Measurements from ENCODE around the gene WSCD1. TPM values are rescaled to one million over a fixed set of nuclear protein-coding genes. Genes with fewer than 3 reads are reported as not detected.

Gene WSCD1
- total RNA-seq, 1 experiment from 2014 or later, result 0.28 TPM

DNA sequence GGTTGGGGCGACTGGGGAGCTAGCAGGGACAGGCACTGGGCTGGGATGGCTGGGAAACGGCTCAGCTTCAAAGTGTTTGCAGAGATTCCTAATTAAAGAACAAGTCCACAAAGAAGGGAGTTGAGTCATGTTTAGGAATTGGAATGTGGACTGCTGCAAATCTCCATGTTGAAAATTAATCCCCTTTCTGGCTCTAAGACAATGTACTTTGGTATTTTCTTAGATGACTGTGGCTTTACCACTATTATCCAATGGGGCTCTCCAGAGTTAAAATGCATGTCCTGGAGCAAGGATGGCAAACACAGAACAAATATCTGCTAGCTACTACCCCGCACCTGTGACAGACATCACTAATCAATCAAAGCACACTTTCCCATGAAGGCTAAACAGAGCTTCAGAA, 22.2 kb upstream of the WSCD1 start:
- Histone ChIP-seq H3K27ac (ENCODE audit: low read depth, low read length, poor library complexity, severe bottlenecking) (no peak overlapping the region), H3K4me3 (ENCODE audit: low read depth, low read length, poor library complexity, severe bottlenecking) (no peak overlapping the region), H3K36me3 (ENCODE audit: insufficient read depth, low read length, poor library complexity, severe bottlenecking) (no peaks in the 10 kb centered on the region), H3K27me3 (replicated peaks; ENCODE audit: insufficient read depth, low read depth, low read length, poor library complexity) (peaks cover 41% of the 10 kb centered on the region), H3K9me3 (ENCODE audit: low read depth, low read length, poor library complexity, severe bottlenecking) (no peaks in the 10 kb centered on the region), H3K4me1 (ENCODE audit: insufficient read depth, low read length, poor library complexity, severe bottlenecking) (no peaks in the 10 kb centered on the region)
- no TSS peak for BruUV-seq (replicated peaks)
- DNase-seq (ENCODE audit: low spot score), result no peak
- intact Hi-C loops (cut with micrococcal nuclease; ENCODE audit: unreplicated experiment), result no loop called here
- POLR2A ChIA-PET (ENCODE audit: low non-redundant PET), result no interaction called here
- no peak for TF ChIP-seq EZH2 (IDR thresholded peaks at IDR 0.05; ENCODE audit: borderline replicate concordance, low read depth, low read length, poor library complexity, severe bottlenecking)
- TF ChIP-seq, protein P1, sequence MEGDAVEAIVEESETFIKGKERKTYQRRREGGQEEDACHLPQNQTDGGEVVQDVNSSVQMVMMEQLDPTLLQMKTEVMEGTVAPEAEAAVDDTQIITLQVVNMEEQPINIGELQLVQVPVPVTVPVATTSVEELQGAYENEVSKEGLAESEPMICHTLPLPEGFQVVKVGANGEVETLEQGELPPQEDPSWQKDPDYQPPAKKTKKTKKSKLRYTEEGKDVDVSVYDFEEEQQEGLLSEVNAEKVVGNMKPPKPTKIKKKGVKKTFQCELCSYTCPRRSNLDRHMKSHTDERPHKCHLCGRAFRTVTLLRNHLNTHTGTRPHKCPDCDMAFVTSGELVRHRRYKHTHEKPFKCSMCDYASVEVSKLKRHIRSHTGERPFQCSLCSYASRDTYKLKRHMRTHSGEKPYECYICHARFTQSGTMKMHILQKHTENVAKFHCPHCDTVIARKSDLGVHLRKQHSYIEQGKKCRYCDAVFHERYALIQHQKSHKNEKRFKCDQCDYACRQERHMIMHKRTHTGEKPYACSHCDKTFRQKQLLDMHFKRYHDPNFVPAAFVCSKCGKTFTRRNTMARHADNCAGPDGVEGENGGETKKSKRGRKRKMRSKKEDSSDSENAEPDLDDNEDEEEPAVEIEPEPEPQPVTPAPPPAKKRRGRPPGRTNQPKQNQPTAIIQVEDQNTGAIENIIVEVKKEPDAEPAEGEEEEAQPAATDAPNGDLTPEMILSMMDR (conservative IDR thresholded peaks at IDR 0.05; ENCODE audit: low read depth, low read length), result no peak
- CTCF ChIA-PET, result no interaction called here

DNA sequence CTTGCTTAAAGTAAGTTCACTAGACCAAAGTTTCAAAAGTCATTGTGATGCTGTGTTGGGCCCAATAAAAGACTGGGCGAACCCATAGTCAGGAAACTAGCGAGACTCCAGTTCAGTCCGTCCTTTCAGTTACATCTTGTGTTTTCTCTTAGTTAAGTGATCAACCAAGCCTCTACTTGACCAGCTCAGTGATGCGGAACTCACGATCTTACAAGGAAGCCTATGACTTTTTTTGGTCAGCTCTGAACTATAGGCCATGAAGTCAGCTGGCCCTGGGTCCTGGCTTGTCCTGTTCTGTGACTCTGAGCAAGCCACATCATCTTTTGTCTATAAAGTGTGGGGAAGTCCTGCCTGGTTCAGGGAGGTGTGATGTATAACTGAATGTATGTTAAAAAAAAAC, 21.7 kb upstream of the WSCD1 start:
- TF ChIP-seq EZH2 (IDR thresholded peaks at IDR 0.05; ENCODE audit: borderline replicate concordance, low read depth, low read length, poor library complexity, severe bottlenecking), result no peak
- TF ChIP-seq, protein P1 (conservative IDR thresholded peaks at IDR 0.05; ENCODE audit: low read depth, low read length), result no peak
- Histone ChIP-seq H3K36me3 (ENCODE audit: insufficient read depth, low read length, poor library complexity, severe bottlenecking) (no peaks in the 10 kb centered on the region), H3K27ac (ENCODE audit: low read depth, low read length, poor library complexity, severe bottlenecking) (no peak overlapping the region), H3K27me3 (replicated peaks; ENCODE audit: insufficient read depth, low read depth, low read length, poor library complexity) (peaks cover 47% of the 10 kb centered on the region), H3K4me3 (ENCODE audit: low read depth, low read length, poor library complexity, severe bottlenecking) (no peak overlapping the region), H3K4me1 (ENCODE audit: insufficient read depth, low read length, poor library complexity, severe bottlenecking) (no peaks in the 10 kb centered on the region), H3K9me3 (ENCODE audit: low read depth, low read length, poor library complexity, severe bottlenecking) (no peaks in the 10 kb centered on the region)
- ChIA-PET POLR2A (ENCODE audit: low non-redundant PET) (no interaction called here), CTCF (no interaction called here)
- no peak for DNase-seq (ENCODE audit: low spot score)
- BruUV-seq (replicated peaks), result no TSS peak
- intact Hi-C loops (cut with micrococcal nuclease; ENCODE audit: unreplicated experiment), result no loop called here

DNA sequence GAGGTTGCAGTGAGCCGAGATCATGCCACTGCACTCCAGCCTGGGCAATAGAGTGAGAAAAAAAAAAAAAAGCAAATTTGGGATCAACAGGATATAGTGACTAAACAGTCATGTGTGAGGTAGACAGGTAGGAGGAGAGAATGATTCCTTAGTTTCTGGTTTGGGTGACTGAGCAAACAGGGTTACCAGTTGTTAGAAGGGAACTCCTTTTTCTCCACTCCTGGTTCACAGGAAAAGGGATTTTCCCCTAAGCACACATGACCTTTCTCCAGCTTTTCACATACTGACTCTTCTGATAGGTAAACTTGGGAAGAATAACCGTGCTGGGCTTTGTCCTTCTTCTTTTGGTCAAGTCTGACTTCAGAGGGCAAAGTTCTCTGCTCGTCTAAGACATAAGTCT, 17.3 kb upstream of the WSCD1 start:
- Histone ChIP-seq H3K27me3 (replicated peaks; ENCODE audit: insufficient read depth, low read depth, low read length, poor library complexity) (peaks cover 85% of the 10 kb centered on the region), H3K9me3 (ENCODE audit: low read depth, low read length, poor library complexity, severe bottlenecking) (no peaks in the 10 kb centered on the region), H3K4me3 (ENCODE audit: low read depth, low read length, poor library complexity, severe bottlenecking) (no peak overlapping the region), H3K4me1 (ENCODE audit: insufficient read depth, low read length, poor library complexity, severe bottlenecking) (no peaks in the 10 kb centered on the region), H3K27ac (ENCODE audit: low read depth, low read length, poor library complexity, severe bottlenecking) (no peak overlapping the region), H3K36me3 (ENCODE audit: insufficient read depth, low read length, poor library complexity, severe bottlenecking) (no peaks in the 10 kb centered on the region)
- intact Hi-C loops (cut with micrococcal nuclease; ENCODE audit: unreplicated experiment), result no loop called here
- no TSS peak for BruUV-seq (replicated peaks)
- CTCF ChIA-PET, result no interaction called here
- TF ChIP-seq EZH2 (IDR thresholded peaks at IDR 0.05; ENCODE audit: borderline replicate concordance, low read depth, low read length, poor library complexity, severe bottlenecking), result no peak
- TF ChIP-seq, protein P1 (conservative IDR thresholded peaks at IDR 0.05; ENCODE audit: low read depth, low read length), result no peak
- no peak for DNase-seq (ENCODE audit: low spot score)
- POLR2A ChIA-PET (ENCODE audit: low non-redundant PET), result no interaction called here
